Astrocyte of the cerebellum (primary cell): Measurements from ENCODE around the gene TARBP1.

Source experiments
- DNase-seq: peaks from one replicate; pipeline ENCODE4 v3.0.0-alpha.2; 2011; ENCODE audit warnings: low read depth
- H3K4me3 ChIP-seq: 2 replicates; pipeline ENCODE4 v1.5.1; 2011; ENCODE audit warnings: mild to moderate bottlenecking, low read depth, low read length, moderate library complexity
- CTCF ChIP-seq: IDR thresholded peaks from 2 replicates; pipeline ENCODE4 v1.5.1; 2012; ENCODE audit warnings: low read length, low read depth, moderate library complexity, mild to moderate bottlenecking; ENCODE audit errors: missing control alignments
- in situ Hi-C: cut with HindIII; loops from 2 replicates; pipeline ENCODE4 v1.10.0; 2017; ENCODE audit warnings: low sequenced_read_pairs

Gene TARBP1

GRCh38 chr1:234484218-234484617 is 5.2 kb upstream of the TARBP1 start:
- no peak for TF ChIP-seq CTCF
- H3K4me3 ChIP-seq = no peak overlapping the region
- no peak for DNase-seq
- in situ Hi-C loops = loop anchor here (10.0 kb wide), 2 partner anchors 251 to 611 kb away; no protein-coding TSS in a partner anchor

DNA sequence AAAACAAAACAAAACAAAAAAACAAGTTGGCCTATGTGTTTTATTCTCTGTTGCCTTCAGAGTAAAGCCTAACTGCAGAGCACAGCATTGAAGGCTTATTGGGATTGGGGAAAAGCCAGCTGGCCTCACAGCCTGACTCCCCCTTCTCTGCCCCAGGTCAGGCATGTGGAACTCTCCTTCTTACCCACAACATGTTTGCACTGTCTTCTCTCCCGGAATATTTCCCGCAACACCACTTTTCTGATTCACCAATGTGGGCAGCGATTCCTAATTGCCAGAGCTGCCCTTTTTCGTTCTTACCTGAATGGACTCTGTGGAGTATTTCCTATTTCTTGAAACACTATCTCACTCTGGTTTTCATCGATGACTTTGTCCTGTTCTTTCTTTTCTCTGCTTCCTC is 2.8 kb upstream of the TARBP1 start:
- H3K4me3 ChIP-seq = no peak overlapping the region
- in situ Hi-C loops = loop anchor here (10.0 kb wide), 2 partner anchors 253 to 613 kb away; no protein-coding TSS in a partner anchor
- no peak for DNase-seq
- no peak for TF ChIP-seq CTCF

DNA sequence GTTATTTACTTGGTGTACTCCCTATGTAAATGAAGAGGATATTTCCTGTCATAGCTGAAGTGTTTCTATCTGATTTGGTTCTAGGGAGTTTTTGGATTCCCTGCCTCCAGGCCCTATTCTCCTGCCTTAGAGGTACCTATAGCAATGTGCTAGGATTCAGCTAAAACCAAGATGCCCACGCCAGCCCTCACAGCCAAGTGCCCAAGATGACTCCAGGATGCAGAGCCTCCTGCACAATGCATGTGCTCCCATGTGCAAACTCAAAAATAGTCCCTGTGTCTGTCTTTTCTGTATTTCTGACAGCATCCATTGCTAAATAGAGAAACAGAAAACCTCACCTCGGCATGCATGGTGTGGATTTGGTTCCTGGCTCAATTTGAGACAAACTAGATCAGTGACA is 887 bp upstream of the TARBP1 start:
- no peak for TF ChIP-seq CTCF
- no peak for DNase-seq
- in situ Hi-C loops = loop anchor here (10.0 kb wide), 2 partner anchors 255 to 615 kb away; no protein-coding TSS in a partner anchor
- no peak overlapping the region for H3K4me3 ChIP-seq

DNA sequence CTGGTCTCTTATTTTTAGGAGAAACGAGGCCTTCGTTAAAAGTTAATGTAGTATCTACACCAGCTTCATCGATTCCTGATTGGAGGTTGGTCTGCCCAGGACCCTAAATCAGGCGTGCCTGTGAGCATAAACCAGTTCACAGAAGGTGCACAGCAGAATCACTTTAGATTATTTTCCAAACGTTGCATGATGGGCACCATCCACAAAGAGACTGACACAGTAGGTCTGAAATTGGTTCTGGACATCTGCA is 256 bp upstream of the TARBP1 start:
- DNase-seq = no peak
- peak overlapping the region; percentile 63 for H3K4me3 ChIP-seq
- TF ChIP-seq CTCF = no peak
- in situ Hi-C loops = no loop called here

GRCh38 chr1:234478152-234478480 is 863 bp downstream of the TARBP1 start:
- in situ Hi-C loops = no loop called here
- no peak for DNase-seq
- H3K4me3 ChIP-seq = peak overlapping the region; percentile 63
- no peak for TF ChIP-seq CTCF

DNA sequence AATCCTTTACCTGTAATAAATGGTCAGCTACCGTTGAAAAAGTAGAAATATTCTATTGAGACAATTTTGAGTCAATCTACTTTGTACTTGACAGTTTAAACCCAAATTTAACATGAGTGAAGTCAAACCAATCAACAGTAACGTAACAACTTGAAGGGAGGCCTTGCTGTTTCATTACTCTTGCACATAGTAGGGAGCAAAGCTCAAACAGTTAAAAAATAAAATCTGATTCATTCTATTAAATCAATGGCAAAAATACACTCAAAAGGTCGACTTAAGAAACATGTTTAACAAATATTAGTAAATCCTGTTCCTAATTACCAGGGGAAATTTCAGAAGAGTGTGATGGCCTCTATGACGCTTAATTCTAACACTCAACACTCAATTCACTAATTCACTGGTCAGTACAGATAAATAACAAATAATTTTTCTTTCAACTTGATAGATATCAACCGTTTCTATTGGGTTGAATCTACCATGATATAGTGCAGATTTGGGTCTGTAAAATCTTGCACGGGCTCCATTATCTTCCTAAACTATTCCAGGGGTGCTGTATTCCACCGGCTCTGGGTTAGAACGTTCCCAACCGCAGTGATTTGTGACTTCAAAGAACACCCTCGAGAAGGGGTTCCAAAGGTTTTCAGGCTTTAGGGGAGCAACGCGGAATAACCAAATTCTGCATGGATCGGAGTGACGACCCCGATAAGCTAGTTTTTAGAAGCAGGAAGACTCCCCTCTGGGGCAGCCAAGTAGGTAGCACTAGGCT is 1.4 kb downstream of the TARBP1 start:
- peak overlapping the region; percentile 63 for H3K4me3 ChIP-seq
- in situ Hi-C loops = no loop called here
- no peak for TF ChIP-seq CTCF
- no peak for DNase-seq

GRCh38 chr1:234476172-234476571 is 2.8 kb downstream of the TARBP1 start:
- in situ Hi-C loops = no loop called here
- no peak for TF ChIP-seq CTCF
- H3K4me3 ChIP-seq = no peak overlapping the region
- DNase-seq = no peak
